HL-60/S4 treated with retinoic acid at 250 ng/mL for 4 days and 3 days (cell line): Measurements from ENCODE around the gene BHMT.

ENCODE experiments used
- in situ Hi-C: fragments of 300-500 bp; cut with MboI; formaldehyde crosslinking; loops from 2 replicates; pipeline ENCODE4 v1.7.0; 2022; ENCODE audit warnings: low sequenced_read_pairs

Gene BHMT, protein sequence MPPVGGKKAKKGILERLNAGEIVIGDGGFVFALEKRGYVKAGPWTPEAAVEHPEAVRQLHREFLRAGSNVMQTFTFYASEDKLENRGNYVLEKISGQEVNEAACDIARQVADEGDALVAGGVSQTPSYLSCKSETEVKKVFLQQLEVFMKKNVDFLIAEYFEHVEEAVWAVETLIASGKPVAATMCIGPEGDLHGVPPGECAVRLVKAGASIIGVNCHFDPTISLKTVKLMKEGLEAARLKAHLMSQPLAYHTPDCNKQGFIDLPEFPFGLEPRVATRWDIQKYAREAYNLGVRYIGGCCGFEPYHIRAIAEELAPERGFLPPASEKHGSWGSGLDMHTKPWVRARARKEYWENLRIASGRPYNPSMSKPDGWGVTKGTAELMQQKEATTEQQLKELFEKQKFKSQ

DNA sequence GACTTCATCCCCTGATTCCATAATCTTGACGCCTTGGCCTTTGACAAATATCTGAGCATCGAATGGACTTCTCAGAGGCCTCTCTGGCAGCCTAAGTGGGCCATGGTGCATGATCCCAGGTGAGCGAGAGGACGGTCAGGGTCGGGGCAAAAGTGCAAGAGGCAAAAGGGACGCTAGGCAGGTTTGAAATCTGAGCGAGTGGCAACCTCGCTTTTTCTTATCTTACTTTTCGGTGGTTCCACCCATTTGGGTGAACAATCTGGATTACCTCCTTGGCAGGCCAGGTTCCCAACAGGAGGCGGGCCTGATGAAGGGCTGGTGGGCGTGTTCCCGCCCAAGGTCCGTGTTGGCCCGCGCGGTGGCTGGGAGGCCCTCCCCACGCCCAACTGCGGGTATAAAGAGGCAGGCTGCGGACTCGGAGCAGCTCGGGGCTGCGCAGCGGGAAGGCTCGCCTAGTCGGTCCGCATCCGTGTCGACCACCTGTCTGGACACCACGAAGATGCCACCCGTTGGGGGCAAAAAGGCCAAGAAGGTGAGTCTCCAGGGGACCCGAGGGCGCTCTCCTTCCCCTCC lies at the start of gene BHMT:
TSS of gene BHMT (plus strand) at position 423 of the 573 bp plus-strand sequence. CDS start at position 500, 77 bp downstream.
- in situ Hi-C loops, result no loop called here

DNA sequence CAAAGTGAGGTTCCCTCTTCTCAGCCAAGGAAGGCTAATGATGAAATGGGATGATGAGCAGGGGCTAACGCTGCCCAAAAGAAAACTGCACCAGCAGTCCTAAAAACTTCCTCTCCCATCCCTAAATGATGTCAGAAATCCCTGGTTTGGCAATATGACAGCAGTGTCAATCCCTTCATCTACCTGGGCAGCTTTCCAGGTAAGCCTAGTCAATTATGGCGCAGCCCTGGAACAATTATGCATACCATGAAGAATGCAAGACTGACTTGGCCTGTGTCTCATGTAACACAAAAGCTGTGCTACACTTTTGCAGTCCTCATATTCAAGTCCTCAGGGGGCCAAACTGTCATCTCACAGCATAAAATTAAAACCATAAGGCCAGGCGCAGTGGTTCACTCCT lies 49.2 kb upstream of the BHMT start:
- in situ Hi-C loops, result no loop called here

DNA sequence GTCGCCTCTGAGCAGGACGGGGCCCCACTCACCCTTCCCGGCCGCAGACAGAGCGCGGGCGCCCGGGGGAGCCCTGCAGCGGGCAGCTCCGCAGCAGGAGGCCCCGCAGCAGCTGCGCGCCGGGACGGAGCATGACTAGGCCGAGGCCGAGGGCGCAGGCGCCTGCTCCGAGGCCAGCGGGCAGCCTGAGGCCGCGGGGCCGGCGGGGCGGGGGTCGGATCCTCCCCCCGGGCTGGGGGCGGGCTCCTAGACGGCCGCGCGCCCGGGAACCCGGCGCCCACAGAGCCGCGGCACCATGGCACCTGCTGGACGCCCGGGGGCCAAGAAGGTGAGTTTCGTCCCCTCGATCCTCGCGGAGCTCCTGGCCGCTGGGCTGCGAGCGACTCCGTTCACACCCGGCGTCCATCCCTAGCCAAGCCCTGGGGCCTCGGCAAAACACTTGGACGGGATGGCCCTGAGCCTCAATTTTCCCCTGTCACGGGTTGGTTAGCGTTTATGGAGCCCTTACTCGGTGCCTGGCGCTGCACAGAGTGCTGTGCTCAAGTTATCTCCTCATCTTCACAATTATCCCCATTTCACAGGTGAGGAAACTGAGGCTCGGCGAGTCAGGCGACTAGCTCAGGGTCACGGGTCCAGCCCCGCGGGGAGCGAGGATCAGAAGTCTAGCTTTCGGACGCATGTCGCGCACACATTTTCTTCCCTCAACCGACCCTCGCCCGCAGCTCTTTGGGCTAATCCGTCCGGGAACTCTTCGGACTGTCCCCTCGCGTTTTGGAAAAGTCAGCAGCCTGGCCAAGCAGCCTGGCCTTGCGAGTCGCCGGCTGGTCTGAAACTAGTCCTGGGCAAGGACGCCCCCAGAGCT lies 41.9 kb upstream of the BHMT start, which contains the start of the genes BHMT2 and DMGDH:
TSS of gene BHMT2 (plus strand) at position 280 of the 862 bp plus-strand sequence. CDS start at position 296, 16 bp downstream.
TSS of gene DMGDH (minus strand) at position 187 of the 862 bp plus-strand sequence. CDS start at position 133, 54 bp downstream.
- in situ Hi-C loops, result no loop called here

DNA sequence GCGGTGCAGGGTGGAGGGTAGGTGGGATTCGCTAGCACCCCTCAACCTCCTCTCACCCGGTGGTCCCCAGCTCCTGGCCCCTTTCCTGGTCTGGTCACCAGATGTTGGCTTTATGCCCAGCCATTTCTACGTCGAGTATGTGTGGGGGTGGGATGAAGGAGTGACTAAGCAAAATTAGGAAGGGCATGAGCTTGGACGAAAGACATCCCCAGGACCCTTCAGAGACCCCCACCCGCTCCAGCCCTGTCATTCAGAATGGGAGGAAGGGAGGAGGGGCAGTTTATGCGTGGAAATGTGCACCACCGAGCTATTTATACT lies 41.3 kb upstream of the BHMT start:
- in situ Hi-C loops, result no loop called here

DNA sequence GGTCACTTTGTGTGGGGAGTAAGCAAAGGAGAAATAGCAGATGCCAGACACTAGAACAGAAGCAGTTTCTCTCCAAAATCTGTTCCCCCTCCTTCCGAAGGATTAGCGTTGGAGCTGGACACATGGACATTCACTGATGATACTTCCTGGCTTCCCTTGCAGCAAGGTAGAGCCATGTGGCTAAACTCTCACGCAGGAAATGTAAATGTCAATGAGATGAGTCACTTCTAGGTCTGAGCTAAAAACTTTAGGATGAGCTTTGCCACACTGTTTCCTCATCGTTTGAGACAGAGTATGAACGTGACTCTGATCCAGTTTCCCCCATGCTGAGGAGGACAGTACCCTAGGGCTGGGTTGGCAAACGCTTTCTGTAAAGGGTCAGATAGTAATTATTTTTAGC lies 37.0 kb upstream of the BHMT start:
- in situ Hi-C loops, result no loop called here

DNA sequence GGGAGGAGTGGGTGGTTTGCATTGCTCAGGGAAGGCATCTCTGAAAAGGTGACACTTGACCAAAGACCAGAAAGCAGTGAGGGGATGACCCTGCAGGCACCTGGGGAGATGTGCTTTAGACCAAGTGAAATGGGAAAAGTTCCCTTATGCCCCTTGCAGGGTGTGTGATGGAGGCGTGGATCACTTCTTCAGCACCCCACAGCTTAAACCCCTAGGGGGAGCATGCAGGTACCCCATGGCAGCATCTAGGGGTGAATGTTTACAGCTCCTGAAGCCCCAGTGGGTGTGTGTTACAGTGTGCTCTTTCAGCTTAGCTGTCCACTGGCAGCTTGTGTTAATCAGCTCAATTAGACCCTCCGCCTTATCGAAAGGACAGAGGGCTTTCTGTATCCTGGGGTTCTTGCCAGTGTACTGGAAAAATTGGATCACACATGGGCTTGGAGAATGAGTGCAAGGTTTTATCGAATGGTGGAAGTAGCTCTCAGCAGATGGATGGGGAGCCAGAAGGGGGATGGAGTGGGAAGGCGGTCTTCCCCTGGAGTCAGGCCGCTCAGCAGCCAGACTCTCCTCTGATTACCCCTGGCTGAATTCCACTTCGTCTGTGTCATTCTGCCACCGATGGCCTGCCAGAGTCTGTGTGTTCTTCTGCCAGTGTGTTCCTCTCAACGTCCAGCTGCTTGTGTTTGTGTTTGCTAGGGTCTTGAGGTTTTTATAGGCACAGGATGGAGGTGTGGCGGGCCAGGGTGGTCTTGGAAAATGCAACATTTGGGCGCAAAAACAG lies 35.8 kb upstream of the BHMT start:
- in situ Hi-C loops, result no loop called here

DNA sequence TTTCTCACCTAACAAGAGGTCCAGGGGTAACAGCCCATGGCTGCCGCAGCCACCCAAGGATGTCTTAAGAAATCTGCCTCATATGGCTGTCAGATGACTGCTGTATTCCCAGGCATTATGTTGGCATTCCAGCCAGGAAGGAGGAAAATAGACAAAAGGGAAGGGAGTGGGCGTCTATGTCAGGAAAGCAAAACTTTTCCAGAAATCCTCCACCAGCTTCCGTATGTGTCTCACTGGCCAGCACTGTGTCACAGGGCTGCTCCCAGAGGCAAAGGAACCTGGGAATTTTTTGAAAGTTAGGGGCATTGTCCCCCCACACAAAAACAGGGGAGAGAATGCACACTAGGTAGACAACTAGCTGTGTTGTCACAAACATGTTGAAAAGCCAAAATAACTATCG lies 34.8 kb upstream of the BHMT start:
- in situ Hi-C loops, result no loop called here

DNA sequence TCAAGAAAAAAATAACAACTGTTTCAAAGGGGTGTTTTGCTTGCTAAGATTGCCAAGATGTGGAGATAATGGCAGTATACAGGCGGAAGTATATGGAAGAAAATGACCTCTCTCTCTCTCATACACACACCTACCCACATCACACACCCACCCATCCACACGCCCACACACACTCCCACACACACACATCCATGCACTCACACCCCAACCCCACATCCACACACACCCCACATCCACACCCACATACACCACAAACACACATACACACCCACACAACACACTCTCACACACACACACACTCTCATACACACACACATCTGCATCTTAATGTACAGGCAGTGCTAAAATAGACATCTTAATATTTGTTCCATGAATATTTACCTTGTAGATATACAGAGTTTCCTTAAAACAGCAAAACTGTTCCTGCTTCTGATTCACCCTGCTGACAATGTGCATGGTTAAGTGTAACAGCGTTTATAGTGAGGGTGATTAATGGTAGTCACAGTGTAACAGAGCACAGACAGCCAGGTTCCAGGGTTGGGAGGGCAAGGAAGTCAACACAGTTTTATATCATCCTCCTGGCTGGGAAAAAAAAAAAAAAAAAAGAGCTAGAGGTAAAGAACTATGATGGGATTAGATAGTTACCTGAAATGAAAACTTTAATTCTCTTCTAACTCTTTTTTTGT lies 33.8 kb upstream of the BHMT start:
- in situ Hi-C loops, result no loop called here

DNA sequence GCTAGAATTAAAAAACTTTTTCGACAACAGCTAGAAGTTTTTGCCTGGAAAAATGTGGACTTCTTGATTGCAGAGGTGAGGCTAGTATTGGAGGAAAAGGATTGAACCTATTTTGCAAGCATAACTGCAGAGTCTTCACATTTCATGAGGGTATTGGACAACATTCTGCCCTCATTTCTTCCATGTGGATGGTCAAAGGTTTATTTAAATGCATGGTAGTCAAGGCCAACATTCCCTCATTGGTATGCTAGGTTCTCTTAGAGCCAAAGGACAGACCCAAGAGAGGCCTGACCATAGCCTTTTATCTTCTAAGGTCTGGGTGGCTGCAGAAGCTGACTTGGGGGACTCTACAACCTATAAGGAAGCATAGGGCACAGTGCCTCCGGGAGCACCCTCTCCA lies 30.8 kb upstream of the BHMT start:
- in situ Hi-C loops, result no loop called here

DNA sequence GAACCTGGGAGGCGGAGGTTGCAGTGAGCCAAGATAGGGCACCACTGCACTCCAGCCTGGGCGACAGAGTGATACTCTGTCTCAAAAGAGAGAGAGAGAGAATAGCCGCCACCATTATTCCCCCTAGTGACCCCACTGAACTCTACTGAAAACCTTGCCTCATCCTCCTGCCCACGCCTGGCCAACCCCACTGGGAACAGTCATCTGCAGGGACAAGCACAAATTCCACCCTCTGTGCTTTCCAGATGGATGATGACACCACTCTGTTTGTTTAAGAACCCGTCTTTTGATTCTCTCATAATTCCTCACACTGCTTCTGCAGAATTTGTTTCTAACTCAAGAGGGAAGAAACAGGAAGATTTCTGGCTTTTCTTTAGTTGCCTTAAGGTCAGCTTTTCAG lies 29.8 kb upstream of the BHMT start:
- in situ Hi-C loops, result no loop called here

DNA sequence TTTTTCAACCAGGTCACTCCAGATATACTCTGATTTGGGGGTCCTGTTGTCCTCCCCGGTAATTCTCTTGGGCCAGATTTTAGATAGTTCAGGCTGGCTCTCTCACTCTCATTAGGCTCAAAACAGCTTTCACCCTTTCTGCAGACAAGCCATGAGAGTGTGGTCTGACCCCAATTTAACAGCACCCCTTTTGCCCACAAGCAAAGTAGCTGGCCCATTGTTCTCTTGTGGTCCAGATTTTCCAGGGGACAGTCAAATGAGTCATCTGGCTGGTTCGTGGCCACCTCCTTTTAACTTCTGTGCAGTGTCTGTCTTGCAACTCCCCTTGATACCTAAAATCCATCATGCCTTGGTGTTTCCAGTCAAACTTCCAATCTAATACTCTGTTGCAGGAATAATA lies 25.5 kb upstream of the BHMT start:
- in situ Hi-C loops, result no loop called here

DNA sequence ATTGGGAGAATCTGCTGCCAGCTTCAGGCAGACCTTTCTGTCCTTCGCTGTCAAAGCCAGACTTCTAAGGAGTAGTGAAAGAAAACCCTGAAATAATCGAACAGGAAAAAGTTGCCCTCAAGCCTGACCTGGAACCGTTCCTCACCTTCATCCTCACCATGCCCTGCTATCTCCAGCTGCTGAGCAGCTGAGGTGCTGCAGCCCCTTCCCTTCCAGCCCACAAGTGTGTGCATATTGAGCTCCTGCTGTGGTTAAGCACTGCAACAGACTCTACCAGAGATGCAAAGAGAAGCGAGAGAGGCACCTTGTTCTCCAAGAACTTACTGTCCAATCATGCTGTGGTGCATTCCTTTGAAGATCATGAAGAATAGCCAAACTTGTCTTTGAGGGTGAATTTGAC lies 23.1 kb upstream of the BHMT start:
- in situ Hi-C loops, result no loop called here

DNA sequence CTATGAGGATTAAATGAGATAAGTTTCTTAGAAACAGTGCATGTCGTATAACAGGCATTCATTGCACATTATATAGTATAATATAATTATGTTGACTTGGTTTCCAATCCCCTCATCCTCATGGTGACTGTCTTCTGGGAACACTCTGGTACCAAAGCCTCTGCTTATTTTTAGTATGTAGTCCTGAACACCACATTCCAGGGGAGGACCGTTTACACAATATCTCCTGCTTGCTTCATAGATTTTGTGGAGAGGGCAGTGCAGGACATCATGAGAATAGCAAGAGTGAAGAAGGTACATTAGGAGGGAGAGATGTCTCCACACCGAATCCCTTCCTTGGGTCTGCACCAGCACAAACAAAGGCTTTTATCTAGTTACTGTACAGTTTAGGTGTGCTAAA lies 20.5 kb upstream of the BHMT start:
- in situ Hi-C loops, result no loop called here

DNA sequence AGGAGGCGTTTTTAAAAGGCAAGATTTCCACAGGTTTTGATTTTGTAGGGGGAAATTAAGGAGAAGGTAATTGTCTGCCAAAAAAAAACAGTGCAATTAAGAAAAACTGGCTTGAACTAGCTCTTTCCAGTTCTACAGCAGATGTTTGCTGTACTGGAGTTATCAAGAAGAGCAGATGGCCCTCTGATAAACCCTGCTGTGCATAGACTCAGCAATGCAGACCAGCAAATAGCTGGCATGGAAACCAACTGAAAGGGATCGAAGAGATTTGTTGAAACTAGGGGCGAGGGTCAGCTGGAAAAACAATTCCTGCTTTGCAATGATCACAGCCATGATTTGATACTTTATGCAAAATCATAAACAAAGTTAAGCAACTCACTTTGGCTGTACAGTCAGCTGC lies 17.8 kb upstream of the BHMT start:
- in situ Hi-C loops, result no loop called here

DNA sequence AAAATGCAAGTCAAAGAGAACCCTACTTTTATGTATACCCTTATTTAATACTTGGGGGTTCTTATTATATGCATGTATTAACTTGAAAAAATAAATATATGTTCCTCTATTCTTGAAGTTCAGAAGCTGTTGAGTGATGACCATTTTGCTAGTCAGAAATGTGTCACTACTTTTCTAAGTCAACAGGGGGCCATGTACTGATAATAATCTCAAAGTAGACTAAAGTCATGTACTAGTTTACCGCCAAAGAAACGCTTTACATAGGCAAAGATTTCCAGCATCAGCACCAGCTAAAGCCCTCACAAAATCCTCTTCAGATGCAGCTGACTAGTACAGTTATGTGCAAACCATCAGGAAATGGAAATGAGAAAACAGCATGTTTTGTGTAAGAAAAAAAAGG lies 5.7 kb upstream of the BHMT start:
- in situ Hi-C loops, result no loop called here

DNA sequence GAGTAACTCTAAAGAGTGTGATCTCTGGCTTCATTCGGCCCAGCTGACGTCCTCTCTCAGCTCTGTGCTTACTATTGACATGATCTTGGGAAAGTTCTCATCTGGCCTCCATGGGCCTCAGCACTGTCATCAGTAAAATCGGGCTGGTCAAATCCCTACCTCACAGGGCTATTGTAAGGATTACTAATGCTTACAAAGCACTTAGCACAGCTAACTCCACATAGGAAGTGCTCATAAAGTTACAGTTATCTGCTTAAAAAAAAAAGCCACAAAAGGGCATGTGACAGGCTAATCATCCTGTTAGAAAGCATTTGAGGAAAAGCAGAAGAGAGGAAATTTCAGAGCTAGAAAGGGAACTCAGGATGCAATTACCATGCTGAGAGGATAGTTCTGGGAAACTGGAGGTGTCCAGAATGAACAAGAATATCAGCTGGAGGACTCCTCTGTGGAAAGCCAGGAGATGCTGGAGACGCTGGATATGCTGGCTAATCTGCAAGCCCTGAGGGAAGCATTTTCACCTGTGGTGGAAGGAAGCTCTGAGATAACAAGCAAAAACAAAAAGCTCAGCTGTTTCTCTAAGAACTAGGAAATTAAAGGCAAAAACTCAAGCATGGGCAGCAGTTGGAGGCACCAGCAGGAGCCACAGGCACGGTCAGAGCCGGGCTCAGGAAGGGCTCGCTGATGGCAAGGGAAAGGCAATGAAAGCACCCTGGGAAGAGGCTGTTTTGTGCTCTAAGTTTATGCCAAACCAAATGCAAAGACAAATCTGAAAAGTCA lies 4.4 kb upstream of the BHMT start:
- in situ Hi-C loops, result no loop called here

DNA sequence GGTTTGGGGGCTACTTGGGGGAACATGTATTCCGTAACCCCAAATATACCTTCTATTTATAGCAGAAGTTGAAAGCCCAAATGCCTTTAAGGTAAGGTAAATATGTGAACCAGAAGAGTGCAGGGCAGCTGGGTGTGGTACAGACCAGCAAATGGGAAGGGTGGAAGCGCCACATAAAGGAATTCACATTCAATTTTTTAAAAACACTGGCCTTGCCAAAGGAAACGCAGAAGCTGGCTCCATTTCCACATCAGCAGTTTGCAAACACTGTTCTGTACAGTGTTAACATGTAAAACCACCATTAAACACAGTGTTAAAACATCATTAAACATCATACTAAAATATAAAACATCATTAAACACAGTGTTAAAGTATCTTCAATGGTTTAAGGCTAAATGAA lies 3.5 kb upstream of the BHMT start:
- in situ Hi-C loops, result no loop called here

DNA sequence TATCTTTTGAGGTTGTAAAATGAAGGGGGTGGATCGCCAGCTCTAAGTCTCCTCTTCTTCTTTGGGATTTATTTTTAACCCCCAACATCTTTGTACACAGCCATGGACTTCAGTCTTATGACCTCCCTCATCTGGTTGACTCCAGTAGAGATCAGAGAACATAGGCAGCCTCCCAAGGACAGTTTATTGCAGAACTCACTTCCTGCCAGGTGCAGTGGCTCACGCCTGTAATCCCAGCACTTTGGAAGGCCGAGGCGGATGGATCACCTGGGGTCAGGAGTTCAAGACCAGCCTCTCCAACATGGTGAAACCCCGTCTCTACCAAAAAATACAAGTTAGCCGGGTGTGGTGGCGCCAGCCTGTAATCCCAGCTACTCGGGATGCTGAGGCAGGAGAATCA lies 2.8 kb upstream of the BHMT start:
- in situ Hi-C loops, result no loop called here
